Stimulated activated CD4-positive, alpha-beta T cell treated with anti-CD3 and anti-CD28 coated beads, TNF-alpha, amount 100 ng/mL, for 4 hours (primary cell): Measurements from ENCODE around the gene CAST.

Experiments used
- DNase-seq, 3 experiments: peaks; one replicate each; pipeline ENCODE4 v3.0.0-alpha.2; 2020; ENCODE audit warnings: low read depth in 3 of 3

Gene CAST

DNA sequence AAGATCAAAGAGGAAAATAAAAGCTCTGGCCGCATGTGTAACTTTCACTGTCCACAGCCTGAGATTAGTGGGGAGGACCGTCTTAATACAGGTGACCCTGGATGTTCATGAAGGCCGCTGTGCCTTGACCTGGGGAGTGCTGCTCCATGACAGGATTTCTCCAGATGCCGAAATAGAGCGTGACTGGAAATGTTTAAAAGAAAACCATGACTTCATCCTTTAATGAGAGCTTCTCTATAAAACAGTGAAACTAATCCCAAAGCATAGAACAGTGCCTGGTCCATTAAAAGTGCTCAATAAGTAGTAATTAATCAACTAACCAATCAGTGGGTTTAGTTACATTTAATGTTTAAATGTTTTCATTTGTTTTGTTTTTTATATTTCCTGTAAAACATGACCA lies 82.8 kb downstream of the CAST start:
- DNase-seq, result no peak

DNA sequence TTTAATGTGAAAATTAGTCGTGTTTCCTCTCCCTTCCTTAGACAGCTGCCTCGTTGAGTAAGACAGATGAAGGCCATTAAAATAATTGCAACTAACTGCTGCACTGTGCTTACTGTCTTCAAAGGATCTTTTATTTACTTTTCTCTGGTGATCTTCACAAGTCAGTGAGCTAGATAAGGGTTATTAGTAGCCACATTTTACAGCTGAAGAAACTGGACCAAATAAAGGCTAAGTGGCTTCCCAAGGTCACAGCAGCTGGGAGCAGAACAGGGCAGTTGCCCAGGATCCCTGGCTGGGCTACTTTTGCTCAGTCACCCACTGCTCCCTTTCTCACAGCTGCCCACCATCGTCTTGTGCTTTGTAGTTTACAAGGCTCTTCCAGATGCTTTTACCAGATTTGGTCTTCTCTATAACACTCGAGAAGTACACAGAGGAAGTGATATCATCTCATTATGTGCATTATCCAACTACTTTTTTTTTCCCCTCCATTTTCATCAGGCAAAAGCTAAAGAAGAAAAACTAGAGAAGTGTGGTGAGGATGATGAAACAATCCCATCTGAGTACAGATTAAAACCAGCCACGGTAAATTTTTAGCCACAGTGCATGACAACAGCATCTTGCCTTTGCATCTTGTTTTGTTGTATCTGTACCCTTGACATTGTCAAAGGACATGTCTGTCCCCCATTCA lies 83.8 kb downstream of the CAST start:
- no peak for DNase-seq

DNA sequence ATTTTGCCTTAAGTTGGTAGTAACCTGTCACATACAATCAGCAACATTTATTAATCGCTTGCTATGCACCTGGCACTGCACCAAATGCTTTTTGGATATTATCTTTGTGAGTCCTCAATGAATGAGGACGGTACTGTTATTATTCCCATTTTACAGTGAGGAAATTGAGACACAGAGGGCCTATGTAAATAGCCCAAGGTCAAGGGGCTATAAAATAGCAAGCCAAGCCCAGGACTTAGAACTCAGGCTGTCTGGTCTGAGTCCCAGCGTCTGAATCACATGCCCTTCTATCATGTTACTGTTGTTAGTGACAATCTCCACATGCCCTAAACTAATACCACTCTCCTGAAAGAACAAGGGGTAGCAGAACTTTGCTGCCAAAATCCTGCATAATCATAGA lies 85.5 kb downstream of the CAST start:
- no peak for DNase-seq

DNA sequence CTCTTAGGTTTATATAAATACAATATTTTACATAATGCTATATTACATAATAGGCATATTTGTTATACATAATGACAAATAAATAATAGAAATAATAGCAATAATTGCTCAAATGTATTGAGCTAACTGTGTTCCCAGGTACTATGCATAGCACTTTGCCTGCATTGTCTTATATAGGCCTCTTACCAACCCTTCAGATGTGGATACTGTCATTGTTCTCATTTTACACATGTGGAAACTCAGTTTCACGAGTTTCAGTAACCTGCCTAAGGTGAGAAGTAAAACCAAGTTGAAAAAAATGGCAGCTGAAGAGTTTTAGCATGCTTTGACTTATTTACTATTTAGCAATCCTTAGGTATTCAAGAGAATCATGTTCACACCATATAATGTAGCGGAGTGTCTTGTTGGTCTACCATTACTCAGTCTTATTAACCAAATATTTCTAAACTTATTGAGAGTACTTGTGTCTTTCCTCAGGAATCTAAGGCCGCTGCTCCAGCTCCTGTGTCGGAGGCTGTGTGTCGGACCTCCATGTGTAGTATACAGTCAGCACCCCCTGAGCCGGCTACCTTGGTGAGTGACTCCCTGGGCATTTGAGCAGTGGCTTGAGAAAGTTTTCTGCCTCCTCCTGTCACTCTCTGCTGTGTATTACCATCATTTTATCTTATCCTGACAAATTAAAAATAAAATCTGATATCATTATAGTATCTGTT lies 88.1 kb downstream of the CAST start:
- DNase-seq, result no peak

DNA sequence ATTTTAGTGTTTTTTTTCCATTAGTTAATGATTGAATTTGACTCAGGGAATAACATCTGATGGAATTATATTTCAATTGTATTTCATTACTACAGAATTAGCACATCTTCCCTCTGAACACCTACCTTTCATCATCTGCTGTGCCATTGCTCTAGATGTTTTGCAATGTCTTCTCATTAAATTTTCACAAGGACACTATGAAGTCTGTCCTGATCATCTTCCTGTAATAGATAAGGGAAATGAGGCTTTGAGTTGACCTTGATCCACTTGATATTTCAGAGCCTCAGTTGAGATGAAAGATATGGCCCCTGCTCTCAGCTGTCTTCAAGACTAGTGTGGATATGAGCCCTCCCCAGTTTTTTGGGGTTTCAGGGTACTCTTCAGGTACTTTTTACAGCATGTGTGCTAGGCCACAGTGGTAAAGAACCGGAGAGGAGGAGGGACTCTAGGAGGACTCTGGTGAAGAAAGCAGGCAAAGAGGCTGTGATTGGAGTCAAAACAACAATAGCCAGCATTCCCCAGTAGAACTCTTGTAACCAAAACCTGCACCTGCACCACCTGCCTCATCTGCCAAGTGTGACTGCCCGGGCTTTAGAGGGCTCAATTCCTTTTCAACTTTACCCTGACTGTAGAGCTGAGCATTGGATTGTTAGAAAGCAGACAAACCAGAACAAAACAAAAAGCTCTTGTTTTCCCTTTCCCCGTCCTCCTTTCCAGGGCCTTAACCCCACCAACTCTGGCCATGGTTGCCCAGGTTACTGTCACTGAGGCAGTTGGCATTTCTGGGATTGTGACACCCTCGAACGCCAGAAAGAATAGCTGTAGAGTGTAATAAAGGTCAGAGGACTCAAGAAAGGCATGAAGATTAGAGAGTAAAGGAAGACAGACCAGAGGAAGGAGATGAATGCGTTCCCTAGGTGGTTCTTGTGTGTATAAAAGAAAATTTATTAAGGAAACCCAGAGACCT lies 89.3 kb downstream of the CAST start:
- no peak for DNase-seq

DNA sequence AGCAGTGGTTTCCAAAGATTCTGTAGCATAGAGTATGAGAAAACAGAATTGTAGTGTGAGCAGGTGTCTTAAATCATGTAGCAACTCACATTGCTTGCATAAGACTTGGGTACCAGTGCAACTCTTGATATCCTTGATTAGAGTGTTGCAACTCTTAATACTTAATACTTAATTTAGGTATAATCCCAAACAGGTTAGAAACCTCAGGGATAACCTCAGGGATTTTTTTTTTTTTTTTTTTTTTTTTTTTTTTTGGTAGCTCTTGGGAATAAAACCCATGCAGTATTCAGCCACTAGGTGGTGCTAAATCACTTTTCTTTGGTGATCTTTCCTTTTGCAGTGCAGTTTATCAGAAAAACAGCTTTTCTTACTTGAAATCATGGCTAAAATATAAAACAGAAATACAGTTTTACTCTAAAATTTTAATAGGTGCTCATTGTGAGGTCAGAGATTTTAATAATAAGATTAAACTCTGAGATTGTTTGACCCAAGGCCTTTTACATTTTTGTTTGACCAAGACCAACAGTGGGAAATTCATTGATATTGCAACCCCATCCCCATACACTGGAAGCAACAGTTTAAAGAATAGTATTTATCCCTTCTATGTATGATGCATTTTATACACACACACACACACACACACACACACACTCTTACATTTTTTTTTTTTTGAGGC lies 90.3 kb downstream of the CAST start:
- DNase-seq, result peak in 1 of 3 experiments; percentile 21

DNA sequence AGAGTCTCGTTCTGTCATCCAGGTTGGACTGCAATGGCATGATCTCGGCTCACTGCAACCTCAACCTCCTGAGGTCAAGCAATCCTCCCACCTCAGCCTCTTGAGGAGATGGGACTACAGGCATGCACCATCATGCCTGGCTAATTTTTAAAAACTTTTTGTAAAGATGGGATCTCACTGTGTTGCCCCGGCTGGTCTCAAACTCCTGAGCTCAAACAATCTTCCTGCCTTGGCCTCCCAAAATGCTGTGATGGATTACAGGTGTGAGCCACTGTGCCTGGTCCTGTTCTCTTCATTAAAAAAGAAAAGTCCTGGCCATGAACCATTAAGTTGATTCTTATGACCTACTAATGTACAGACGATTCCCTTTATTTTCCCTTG lies 90.8 kb downstream of the CAST start:
- DNase-seq, result no peak

DNA sequence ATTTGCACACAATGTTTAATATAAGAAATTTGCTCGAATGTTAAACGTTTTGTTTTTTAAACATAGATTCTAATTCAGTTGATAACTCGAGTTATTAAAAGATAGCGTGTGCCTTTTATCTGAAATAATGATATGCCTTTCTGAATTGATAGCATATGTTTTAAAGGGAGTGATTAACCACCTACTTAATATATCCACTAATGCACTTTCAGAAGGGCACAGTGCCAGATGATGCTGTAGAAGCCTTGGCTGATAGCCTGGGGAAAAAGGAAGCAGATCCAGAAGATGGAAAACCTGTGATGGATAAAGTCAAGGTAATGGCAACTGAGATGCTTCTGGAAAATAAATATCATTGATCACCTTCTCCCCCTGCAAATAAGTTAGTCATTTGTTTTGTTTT lies 91.7 kb downstream of the CAST start:
- no peak for DNase-seq

DNA sequence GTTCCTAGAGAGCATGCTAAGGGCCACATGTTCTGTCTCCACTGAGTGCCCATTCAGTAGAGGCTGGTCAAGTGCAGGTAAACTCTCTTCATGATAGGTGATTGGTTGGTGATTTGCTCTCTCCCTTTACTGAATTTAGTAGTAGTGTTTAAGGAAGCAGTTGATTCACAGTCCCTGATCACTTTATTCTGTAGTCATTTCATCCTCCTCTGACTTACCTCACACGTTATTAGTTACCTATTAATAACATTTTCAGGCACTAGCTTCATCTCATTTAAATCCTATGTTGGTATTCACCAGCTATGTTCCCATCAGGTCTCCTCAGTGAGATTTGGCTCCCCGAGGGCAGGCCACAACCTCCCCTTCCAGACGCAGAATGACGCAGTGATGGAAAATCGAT lies 93.7 kb downstream of the CAST start:
- no peak for DNase-seq

DNA sequence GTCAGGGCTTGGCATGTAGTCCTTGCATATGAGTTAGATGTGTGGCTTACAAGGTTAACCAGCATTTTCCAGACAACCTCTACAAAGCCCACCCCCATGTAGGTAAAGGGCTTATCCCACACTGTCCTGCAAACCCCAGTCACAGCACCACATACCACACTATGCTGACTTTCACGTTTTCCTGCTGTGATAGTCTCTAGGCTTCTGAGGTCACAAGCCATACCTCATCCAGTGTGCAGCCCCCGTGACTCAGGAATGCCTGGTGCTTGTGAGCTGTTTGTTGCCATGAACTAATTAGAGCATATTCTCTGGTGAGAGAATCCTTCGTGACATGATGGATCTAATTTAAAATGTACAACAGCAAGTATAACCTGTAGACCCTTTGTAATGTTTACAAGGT lies 94.8 kb downstream of the CAST start:
- DNase-seq, result no peak

DNA sequence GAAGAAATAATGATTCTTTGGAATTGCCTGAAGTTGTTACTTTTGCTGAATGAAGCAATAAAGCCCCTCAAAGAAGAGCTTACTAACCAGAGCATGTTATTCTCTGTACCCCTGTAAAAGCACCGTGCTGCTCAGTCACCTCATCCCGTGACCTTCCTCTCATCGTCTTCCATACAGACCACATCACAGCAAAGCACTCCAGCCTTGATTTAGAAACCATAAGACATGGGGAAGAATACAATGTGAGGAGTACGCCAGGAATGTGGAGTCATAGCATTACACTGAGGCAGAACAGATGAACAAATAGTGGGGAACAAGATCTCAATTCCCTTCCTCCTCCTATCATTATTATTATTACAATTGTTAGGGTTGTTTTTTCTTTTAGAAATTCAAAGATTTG lies 96.4 kb downstream of the CAST start:
- DNase-seq, result no peak

DNA sequence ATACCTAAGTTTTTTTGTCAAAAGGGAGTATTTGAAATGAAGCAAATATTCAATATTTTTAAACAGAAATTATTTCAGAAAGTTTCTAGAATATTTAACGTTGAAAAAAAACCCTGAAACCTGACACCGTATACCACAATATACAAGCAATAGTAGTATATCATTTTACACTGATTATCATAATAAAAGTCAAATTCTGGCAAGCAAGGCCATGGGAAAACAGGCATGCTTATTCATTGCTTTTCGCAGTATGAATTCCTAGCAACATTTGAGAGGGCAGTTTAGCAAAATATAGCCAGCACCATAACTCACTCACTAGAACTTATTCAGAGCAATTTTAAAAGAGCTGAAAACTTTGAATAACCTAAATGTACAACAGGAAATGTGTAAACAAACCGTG lies 99.4 kb downstream of the CAST start:
- DNase-seq, result no peak

DNA sequence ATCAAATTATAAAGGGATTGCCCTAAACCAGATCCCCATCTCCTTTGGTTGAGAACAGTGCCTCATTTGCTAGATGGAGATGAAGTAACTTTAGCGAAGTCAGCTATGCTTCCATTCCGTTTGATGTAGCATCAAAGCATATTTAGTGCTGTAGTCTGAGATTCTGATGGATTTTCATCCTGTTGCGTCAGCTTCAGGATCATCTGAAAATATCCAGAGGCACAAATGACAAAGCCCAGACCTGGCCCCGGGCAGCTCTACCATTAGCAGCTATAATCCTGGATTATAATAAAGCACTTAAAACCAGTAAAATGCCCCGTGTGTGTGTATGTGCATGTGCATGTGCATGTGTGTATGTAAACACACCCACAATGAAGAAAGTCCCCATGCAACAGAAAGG lies 100.8 kb downstream of the CAST start:
- DNase-seq, result no peak

DNA sequence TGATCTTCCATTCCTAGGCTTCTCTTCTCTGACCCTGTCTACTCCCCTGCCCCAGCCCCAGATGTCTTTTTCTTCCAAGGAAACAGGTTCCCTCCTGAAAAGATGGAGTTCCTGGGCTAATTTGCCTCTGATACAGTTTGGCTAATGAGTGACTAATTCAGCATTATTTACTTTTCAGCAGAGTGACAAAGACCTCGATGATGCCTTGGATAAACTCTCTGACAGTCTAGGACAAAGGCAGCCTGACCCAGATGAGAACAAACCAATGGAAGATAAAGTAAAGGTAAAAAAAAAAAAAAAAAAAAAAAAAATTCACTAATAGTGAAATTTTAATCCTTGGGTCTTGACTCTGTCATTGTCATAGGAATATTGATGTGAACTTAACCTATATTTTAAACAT lies 102.9 kb downstream of the CAST start:
- DNase-seq, result no peak

DNA sequence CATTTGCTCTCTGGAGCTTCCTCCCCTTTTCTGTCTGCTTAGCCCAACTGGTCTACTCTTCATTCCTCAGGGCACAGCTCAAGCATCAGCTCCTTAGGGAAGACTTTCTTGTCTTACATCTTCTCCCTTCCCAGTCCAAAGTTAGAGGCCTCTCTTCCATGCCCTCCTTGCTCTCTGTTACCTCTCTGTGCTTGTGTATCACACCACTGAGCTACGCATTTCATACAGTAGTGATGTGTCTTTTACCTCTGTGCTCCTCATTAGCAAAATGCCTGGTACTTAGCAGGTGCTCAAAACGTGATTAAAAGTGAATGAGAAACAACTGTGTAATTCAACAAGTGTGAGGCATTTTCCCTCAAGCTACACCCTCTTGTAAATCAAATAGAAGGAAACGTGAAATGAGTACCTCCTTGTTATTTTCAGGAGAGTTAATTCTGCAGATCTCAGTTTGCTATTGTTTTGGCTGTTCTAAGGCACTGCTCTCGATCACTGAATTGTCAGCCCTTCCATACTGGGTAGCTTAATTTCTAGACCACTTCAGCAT lies 106.6 kb downstream of the CAST start:
- no peak for DNase-seq

DNA sequence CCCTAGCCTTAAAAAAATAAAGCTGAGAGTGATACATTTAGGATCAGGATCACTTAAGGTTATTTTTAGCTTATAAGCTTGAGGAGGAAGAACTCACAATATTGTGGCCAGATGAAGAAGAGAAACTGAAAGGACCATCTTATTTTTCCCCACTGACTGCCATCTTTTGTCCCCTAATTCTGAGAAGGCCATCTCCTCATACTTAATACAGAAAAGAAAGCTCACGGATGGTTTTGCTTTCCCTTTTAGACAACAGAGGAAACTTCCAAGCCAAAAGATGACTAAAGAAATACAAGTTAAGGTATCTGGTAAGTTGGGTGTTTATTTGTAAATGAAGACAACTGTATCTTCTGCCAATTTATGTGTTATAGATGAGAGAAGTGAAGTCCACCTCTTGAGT lies 109.2 kb downstream of the CAST start:
- no peak for DNase-seq

DNA sequence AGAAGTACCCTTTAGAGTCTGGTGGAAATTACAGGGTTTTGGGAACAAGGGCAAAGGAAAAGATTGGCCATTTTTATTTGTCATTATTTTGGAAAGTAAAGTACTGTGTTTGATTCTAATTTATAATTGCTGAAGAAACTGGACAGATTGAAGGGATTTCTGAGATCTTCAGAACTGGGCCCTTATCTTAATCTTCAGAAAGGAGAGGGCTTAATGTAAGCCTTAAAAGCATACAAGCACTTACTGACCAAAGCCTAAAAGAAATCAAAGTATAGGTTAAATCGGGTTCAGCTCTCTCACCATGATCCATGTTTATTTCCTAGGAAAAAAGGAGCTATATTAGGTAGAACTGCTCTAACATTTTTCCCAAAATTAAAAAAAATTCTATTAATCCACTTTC lies 109.9 kb downstream of the CAST start:
- DNase-seq, result no peak

DNA sequence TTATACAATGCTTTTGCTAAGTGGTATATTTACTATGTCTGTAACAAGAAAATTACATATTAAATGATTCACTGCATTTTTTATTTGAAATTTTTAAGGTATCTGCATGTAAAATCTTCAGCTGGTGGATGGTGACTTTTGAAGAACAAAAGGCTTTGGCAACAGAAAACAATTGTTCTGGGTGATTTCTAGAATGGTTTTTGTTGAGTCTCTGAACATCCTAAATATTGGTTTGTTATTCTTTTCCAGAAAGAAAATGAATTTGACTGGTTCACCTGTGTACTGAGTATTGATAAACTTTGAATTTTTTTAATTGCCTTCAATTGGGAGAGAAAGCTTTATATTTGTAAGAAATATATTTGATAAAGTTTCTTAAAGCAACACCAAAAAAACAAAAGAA lies 110.4 kb downstream of the CAST start:
- DNase-seq, result no peak

DNA sequence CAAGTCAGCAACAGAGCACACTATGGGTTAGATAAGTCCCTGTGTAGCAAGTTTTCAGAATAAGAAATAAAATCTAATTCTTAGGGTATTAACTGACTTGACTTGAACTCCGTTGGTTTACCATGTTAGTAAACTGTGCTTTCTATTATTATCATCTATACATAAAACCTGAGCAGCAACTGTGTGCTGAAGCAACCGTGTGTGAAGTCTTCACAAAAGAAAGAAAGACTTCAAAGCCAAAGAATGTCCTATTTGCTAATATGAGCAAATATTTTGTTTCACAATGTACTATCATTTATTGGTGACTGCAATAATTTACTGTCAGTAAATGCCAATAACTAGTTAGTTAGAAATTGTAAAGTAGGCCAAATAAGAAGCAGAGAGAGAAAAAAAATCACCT lies 112.9 kb downstream of the CAST start:
- DNase-seq, result no peak

DNA sequence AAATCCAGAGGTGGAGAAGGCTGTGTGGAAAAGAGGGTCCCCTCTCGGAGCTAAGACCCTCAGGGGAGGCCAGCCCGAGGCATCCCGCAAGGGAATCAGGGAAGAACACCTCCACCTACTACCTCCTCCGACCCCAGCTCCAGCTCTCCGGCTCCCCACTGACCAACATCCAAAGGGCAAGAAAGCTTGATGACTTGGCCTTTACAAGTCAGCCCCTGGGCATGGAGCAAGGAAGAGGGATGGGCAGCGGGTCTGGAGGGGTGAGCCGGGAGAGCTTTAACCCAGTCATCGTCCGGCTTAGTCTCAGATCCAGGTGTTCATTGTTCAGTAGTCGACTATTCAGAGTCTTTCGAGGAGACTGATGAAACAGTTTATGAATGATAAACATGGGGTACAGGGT lies 113.5 kb downstream of the CAST start:
- DNase-seq, result no peak

DNA sequence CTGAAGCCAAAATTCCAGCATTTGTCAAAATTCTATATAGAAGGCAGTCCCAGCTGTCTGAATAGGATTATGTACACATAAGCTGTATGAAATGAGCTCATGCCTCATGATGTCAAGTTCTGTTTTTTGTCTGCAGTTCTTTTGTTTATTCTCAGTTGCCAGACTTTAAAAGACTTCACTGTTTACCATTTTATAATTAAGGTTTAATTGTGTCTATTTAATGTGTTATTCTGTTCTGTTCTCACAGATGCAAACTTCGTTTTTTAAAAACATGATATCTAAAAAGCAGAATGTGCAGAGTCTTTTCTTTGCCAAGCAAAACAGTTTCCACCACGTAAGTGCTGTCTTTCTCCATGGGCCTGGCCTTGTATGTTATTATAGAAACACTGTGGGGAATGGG lies 114.4 kb downstream of the CAST start:
- DNase-seq, result no peak

DNA sequence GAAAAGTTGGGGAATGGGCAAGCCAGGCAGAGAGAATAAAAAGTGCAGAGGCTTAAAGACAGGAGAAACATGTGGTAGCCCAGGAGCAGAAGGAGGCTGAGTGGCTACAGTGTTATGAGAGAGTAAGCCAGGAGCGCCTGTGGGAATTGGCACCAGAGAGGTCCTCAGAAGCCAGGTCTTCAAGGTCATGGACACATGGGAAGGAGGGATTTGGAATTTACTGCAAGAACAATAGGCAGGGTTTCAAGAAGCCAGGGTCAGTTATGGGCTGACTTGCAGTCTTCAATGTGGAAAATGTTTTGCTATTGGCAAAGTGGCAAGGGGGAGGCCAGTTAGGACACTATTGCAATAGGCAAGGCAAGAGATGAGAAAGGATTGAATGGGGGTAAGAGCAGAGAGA lies 116.2 kb downstream of the CAST start:
- no peak for DNase-seq
